ENCODE measurements around the gene NUP160. TPM values are rescaled to one million over a fixed set of nuclear protein-coding genes. Genes with fewer than 3 reads are reported as not detected.

The NUP160 gene
- polyA plus RNA-seq, 3 donors: 10.6 to 15.7 (median 10.9) TPM

GRCh38 chr11:47891886-47892285 lies 43.7 kb upstream of the NUP160 start:
- H3K36me3 Mint-ChIP-seq: no peaks in the 10 kb centered on the region
- H3K36me3 ChIP-seq (replicated peaks in 1 of 2; ENCODE audit: control insufficient read depth in 1 of 2, insufficient read depth in 2 of 2, low read length in 2 of 2): no peaks in the 10 kb centered on the region

GRCh38 chr11:47889714-47890441 lies 41.7 kb upstream of the NUP160 start:
- no peak for DNase-seq
- 73% methylated on average over 1 of the region's 4 CpGs for whole genome bisulfite sequencing (ENCODE audit: insufficient coverage)
- peaks cover 2 to 8% (median 3%) of the 10 kb centered on the region in 7 donors for H3K9me3 Mint-ChIP-seq
- H3K27ac Mint-ChIP-seq: no peak overlapping the region
- H3K4me3 Mint-ChIP-seq: no peak overlapping the region
- intact Hi-C loops (cut with micrococcal nuclease): no loop called here
- no peaks in the 10 kb centered on the region for H3K36me3 ChIP-seq (replicated peaks in 1 of 2; ENCODE audit: control insufficient read depth in 1 of 2, insufficient read depth in 2 of 2, low read length in 2 of 2)
- no peaks in the 10 kb centered on the region for H3K36me3 Mint-ChIP-seq
- no peak overlapping the region for H3K4me3 ChIP-seq (replicated peaks in 1 of 3; ENCODE audit: low read depth in 2 of 3, low read length in 3 of 3)
- no peak for TF ChIP-seq CTCF (IDR thresholded peaks at IDR 0.05)
- H2AFZ ChIP-seq (ENCODE audit: insufficient read depth, low read depth, low read length, poor library complexity, severe bottlenecking): no peak overlapping the region
- no peaks in the 10 kb centered on the region for H3K4me1 ChIP-seq (ENCODE audit: control insufficient read depth in 1 of 2, insufficient read depth in 2 of 2, low read length in 2 of 2)
- H3K27ac ChIP-seq (ENCODE audit: low read depth in 1 of 2, low read length in 2 of 2): no peak overlapping the region
- no peaks in the 10 kb centered on the region for H3K9me3 ChIP-seq (replicated peaks in 1 of 2; ENCODE audit: control insufficient read depth in 1 of 2, insufficient read depth in 1 of 2, low read length in 2 of 2)
- H3K4me2 ChIP-seq (replicated peaks; ENCODE audit: extremely low read depth, low read length, poor library complexity, severe bottlenecking): no peak overlapping the region
- no peaks in the 10 kb centered on the region for H4K20me1 ChIP-seq (ENCODE audit: insufficient read depth, low read length)
- no peak overlapping the region for H3K9ac ChIP-seq (ENCODE audit: insufficient read depth, low read length, poor library complexity, severe bottlenecking)
- H3K4me1 Mint-ChIP-seq: peaks cover 6% of the 10 kb centered on the region
- H3K27me3 ChIP-seq (ENCODE audit: control insufficient read depth in 2 of 2, insufficient read depth in 2 of 2, low read length in 2 of 2): no peaks in the 10 kb centered on the region
- no peaks in the 10 kb centered on the region for H3K79me2 ChIP-seq (ENCODE audit: insufficient read depth, low read length)
- peaks cover 0 to 3% (median 0%) of the 10 kb centered on the region in 3 donors for H3K27me3 Mint-ChIP-seq (ENCODE audit: low read depth in 3 of 3)

More at GRCh38 chr11:47891886-47892285, 43.7 kb upstream of the NUP160 start:
- TF ChIP-seq CTCF (IDR thresholded peaks at IDR 0.05): no peak
- Mint-ChIP-seq H3K4me1 (peaks cover 1% of the 10 kb centered on the region), H3K9me3 (peaks cover 2 to 8% (median 7%) of the 10 kb centered on the region in 7 donors), H3K27me3 (ENCODE audit: low read depth in 3 of 3) (peaks cover 0 to 4% (median 3%) of the 10 kb centered on the region in 3 donors), H3K4me3 (no peak overlapping the region), H3K27ac (no peak overlapping the region)
- Histone ChIP-seq H3K4me1 (ENCODE audit: control insufficient read depth in 1 of 2, insufficient read depth in 2 of 2, low read length in 2 of 2) (no peaks in the 10 kb centered on the region), H3K79me2 (ENCODE audit: insufficient read depth, low read length) (no peaks in the 10 kb centered on the region), H3K4me3 (replicated peaks in 1 of 3; ENCODE audit: low read depth in 2 of 3, low read length in 3 of 3) (no peak overlapping the region), H3K9ac (ENCODE audit: insufficient read depth, low read length, poor library complexity, severe bottlenecking) (no peak overlapping the region), H3K27me3 (ENCODE audit: control insufficient read depth in 2 of 2, insufficient read depth in 2 of 2, low read length in 2 of 2) (no peaks in the 10 kb centered on the region), H2AFZ (ENCODE audit: insufficient read depth, low read depth, low read length, poor library complexity, severe bottlenecking) (no peak overlapping the region), H3K9me3 (replicated peaks in 1 of 2; ENCODE audit: control insufficient read depth in 1 of 2, insufficient read depth in 1 of 2, low read length in 2 of 2) (no peaks in the 10 kb centered on the region), H3K27ac (ENCODE audit: low read depth in 1 of 2, low read length in 2 of 2) (no peak overlapping the region), H4K20me1 (ENCODE audit: insufficient read depth, low read length) (no peaks in the 10 kb centered on the region), H3K4me2 (replicated peaks; ENCODE audit: extremely low read depth, low read length, poor library complexity, severe bottlenecking) (no peak overlapping the region)
- WGBS (ENCODE audit: insufficient coverage): no CpG with 5 or more reads among the region's 3 CpGs
- intact Hi-C loops (cut with micrococcal nuclease): no loop called here
- no peak for DNase-seq
